ENCODE data around the gene DAAM1. TPM values are rescaled to one million over a fixed set of nuclear protein-coding genes. Genes with fewer than 3 reads are reported as not detected.

Gene DAAM1
- total RNA-seq, 1 experiment from 2014 or later: 30.4 TPM

- CTCF ChIA-PET: interaction anchor here (0.9 to 2.8 kb wide), 6 partner anchors 57 to 255 kb away, joined by 3 to 13 read pairs (median 4); no protein-coding TSS in a partner anchor
- DNase-seq (ENCODE audit: low spot score) (peak; percentile 92), ATAC-seq (peak; percentile 58)
- POLR2A ChIA-PET: interaction anchor here (2.1 kb wide), 1 partner anchor 294 kb away, joined by 8 read pairs; the partner anchor contains the start of genes JKAMP and L3HYPDH
- Mint-ChIP-seq H3K9me3 (no peaks in the 10 kb centered on the region), H3K4me3 (peak overlapping the region; percentile 93), H3K4me1 (peaks cover 17% of the 10 kb centered on the region), H3K27me3 (ENCODE audit: low read depth) (peaks cover 30% of the 10 kb centered on the region), H3K27ac (peak overlapping the region; percentile 74; the same call in 1 of the 2 replicates), H3K36me3 (no peaks in the 10 kb centered on the region)
- no peak for TF ChIP-seq NFATC4 (CRISPR knock-in tag; IDR thresholded peaks at IDR 0.05)
- no peak for TF ChIP-seq TEAD1 (CRISPR knock-in tag; IDR thresholded peaks at IDR 0.05)
- no peak for TF ChIP-seq ATF1 (CRISPR knock-in tag; IDR thresholded peaks at IDR 0.05)
- TF ChIP-seq ZNF396 (CRISPR knock-in tag; IDR thresholded peaks at IDR 0.05; ENCODE audit: borderline replicate concordance): no peak
- no peak for TF ChIP-seq ESRRA (CRISPR knock-in tag; IDR thresholded peaks at IDR 0.05; ENCODE audit: borderline replicate concordance)
- no peak for TF ChIP-seq ZNF512 (CRISPR knock-in tag; IDR thresholded peaks at IDR 0.05; ENCODE audit: borderline replicate concordance)
- TF ChIP-seq ZNF317 (CRISPR knock-in tag; IDR thresholded peaks at IDR 0.05; ENCODE audit: borderline replicate concordance, low read depth): no peak
- TF ChIP-seq ZNF423 (CRISPR knock-in tag; IDR thresholded peaks at IDR 0.05): no peak
- no peak for TF ChIP-seq TCF7 (CRISPR knock-in tag; IDR thresholded peaks at IDR 0.05; ENCODE audit: low read depth)
- TF ChIP-seq SMAD4 (CRISPR knock-in tag; IDR thresholded peaks at IDR 0.05): no peak
- TF ChIP-seq E2F1 (CRISPR knock-in tag; IDR thresholded peaks at IDR 0.05): no peak
- TF ChIP-seq FOXP1 (CRISPR knock-in tag; IDR thresholded peaks at IDR 0.05; ENCODE audit: borderline replicate concordance): no peak
- no peak for TF ChIP-seq TP53 (CRISPR knock-in tag; IDR thresholded peaks at IDR 0.05)
- TF ChIP-seq IRF1 (CRISPR knock-in tag; IDR thresholded peaks at IDR 0.05): no peak
- TF ChIP-seq ZSCAN18 (CRISPR knock-in tag; IDR thresholded peaks at IDR 0.05): no peak
- no peak for TF ChIP-seq EMX1 (CRISPR knock-in tag; IDR thresholded peaks at IDR 0.05)
- no peak for TF ChIP-seq SMAD3 (CRISPR knock-in tag; IDR thresholded peaks at IDR 0.05; ENCODE audit: borderline replicate concordance)
- TF ChIP-seq KAT7 (CRISPR knock-in tag; IDR thresholded peaks at IDR 0.05; ENCODE audit: borderline replicate concordance): no peak
- TF ChIP-seq MXD4 (CRISPR knock-in tag; IDR thresholded peaks at IDR 0.05; ENCODE audit: borderline replicate concordance): no peak
- TF ChIP-seq ZMAT4 (CRISPR knock-in tag; IDR thresholded peaks at IDR 0.05): no peak
Observed at GRCh38 chr14:59189786-59190368, 1.4 kb downstream of the DAAM1 start.

- H3K9me3 Mint-ChIP-seq: no peaks in the 10 kb centered on the region
- peaks cover 17% of the 10 kb centered on the region for H3K4me1 Mint-ChIP-seq
- TF ChIP-seq FOXK1 (CRISPR knock-in tag; IDR thresholded peaks at IDR 0.05) (no peak), NR2C2 (CRISPR knock-in tag; IDR thresholded peaks at IDR 0.05) (no peak), TCF7 (CRISPR knock-in tag; IDR thresholded peaks at IDR 0.05; ENCODE audit: low read depth) (no peak), ZNF263 (CRISPR knock-in tag; IDR thresholded peaks at IDR 0.05; ENCODE audit: low read depth) (no peak), GRHL2 (CRISPR knock-in tag; IDR thresholded peaks at IDR 0.05; ENCODE audit: insufficient replicate concordance, severe bottlenecking) (no peak), IRF2 (CRISPR knock-in tag; IDR thresholded peaks at IDR 0.05; ENCODE audit: borderline replicate concordance, low read depth) (no peak), ATF1 (CRISPR knock-in tag; IDR thresholded peaks at IDR 0.05) (no peak), E2F1 (CRISPR knock-in tag; IDR thresholded peaks at IDR 0.05) (no peak)
- POLR2A ChIA-PET: interaction anchor here (2.1 kb wide), 1 partner anchor 294 kb away, joined by 8 read pairs; the partner anchor contains the start of genes JKAMP and L3HYPDH
- H3K36me3 Mint-ChIP-seq: no peaks in the 10 kb centered on the region
- CTCF ChIA-PET: interaction anchor here (0.9 to 2.8 kb wide), 6 partner anchors 58 to 254 kb away, joined by 3 to 13 read pairs (median 4); no protein-coding TSS in a partner anchor
- H3K27me3 Mint-ChIP-seq (ENCODE audit: low read depth): peaks cover 29% of the 10 kb centered on the region
- DNase-seq (ENCODE audit: low spot score) (peak; percentile 31), ATAC-seq (peak; percentile 19)
- peak overlapping the region; percentile 93 for H3K4me3 Mint-ChIP-seq
- H3K27ac Mint-ChIP-seq: no peak overlapping the region
Observed at GRCh38 chr14:59190372-59190771, 1.9 kb downstream of the DAAM1 start.
